HEK293T (cell line): ENCODE results near the gene GAB2.

Experiments used
- CTCF ChIA-PET: fragments of 350-600 bp; formaldehyde crosslinking; extraction: SDS; loops from one replicate; lab custom pipeline; 2021; ENCODE audit warnings: antibody characterized with exemption, inconsistent platforms; lab: Yijun Ruan, JAX
- POLR2A ChIA-PET: fragments of 350-600 bp; formaldehyde crosslinking; extraction: SDS; loops from one replicate; lab custom pipeline; 2020; ENCODE audit warnings: antibody characterized with exemption, inconsistent platforms; lab: Yijun Ruan, JAX
- DNase-seq: peaks from one replicate; pipeline ENCODE4 v3.0.0; 2012; ENCODE audit warnings: mixed read lengths; ENCODE audit errors: extremely low spot score
- ARNT ChIP-seq: fragments of 450-650 bp; IDR thresholded peaks from 2 replicates; pipeline ENCODE4 v1.6.1; 2017; ENCODE audit warnings: mild to moderate bottlenecking
- BHLHE40 ChIP-seq: fragments of 450-650 bp; IDR thresholded peaks from 2 replicates; pipeline ENCODE4 v1.6.1; 2016; ENCODE audit warnings: mild to moderate bottlenecking, moderate library complexity, borderline replicate concordance
- CTBP1 ChIP-seq: fragments of 450-650 bp; IDR thresholded peaks from 2 replicates; pipeline ENCODE4 v1.6.1; 2016; ENCODE audit warnings: borderline replicate concordance
- ELF4 ChIP-seq: fragments of 450-650 bp; IDR thresholded peaks from 2 replicates; pipeline ENCODE4 v1.6.1; 2017; ENCODE audit warnings: antibody characterized with exemption
- FOXA1 ChIP-seq: fragments of 450-650 bp; IDR thresholded peaks from 2 replicates; pipeline ENCODE4 v1.6.1; 2016; ENCODE audit warnings: mild to moderate bottlenecking
- FOXK2 ChIP-seq: fragments of 450-650 bp; IDR thresholded peaks from 2 replicates; pipeline ENCODE4 v1.6.1; 2016; ENCODE audit warnings: mild to moderate bottlenecking
- FOXM1 ChIP-seq: fragments of 450-650 bp; IDR thresholded peaks from 2 replicates; pipeline ENCODE4 v1.6.1; 2017; ENCODE audit warnings: mild to moderate bottlenecking, borderline replicate concordance
- HDGF ChIP-seq: fragments of 450-650 bp; IDR thresholded peaks from 2 replicates; pipeline ENCODE4 v1.6.1; 2017; ENCODE audit warnings: antibody characterized with exemption, borderline replicate concordance
- L3MBTL2 ChIP-seq: fragments of 450-650 bp; conservative IDR thresholded peaks from 2 replicates; pipeline ENCODE4 v1.6.1; 2016; ENCODE audit warnings: mild to moderate bottlenecking
- LEF1 ChIP-seq: fragments of 450-650 bp; IDR thresholded peaks from 2 replicates; pipeline ENCODE4 v1.6.1; 2017; ENCODE audit warnings: mild to moderate bottlenecking, borderline replicate concordance
- NFRKB ChIP-seq: fragments of 450-650 bp; IDR thresholded peaks from 2 replicates; pipeline ENCODE4 v1.6.1; 2016; ENCODE audit warnings: mild to moderate bottlenecking, moderate library complexity
- PKNOX1 ChIP-seq: fragments of 450-650 bp; IDR thresholded peaks from 2 replicates; pipeline ENCODE4 v1.6.1; 2016
- SP1 ChIP-seq: fragments of 450-650 bp; IDR thresholded peaks from 2 replicates; pipeline ENCODE4 v1.6.1; 2017
- SUZ12 ChIP-seq: fragments of 450-650 bp; IDR thresholded peaks from 2 replicates; pipeline ENCODE4 v1.6.1; 2016; ENCODE audit warnings: mild to moderate bottlenecking
- TARDBP ChIP-seq: fragments of 450-650 bp; IDR thresholded peaks from 2 replicates; pipeline ENCODE4 v1.6.1; 2016
- ZNF384 ChIP-seq: fragments of 450-650 bp; IDR thresholded peaks from 2 replicates; pipeline ENCODE4 v1.6.1; 2016

Gene GAB2

GRCh38 chr11:78441956-78442355 lies 24.3 kb upstream of the GAB2 start:
- CTCF ChIA-PET = no interaction called here
- POLR2A ChIA-PET = no interaction called here
- no peak for TF ChIP-seq BHLHE40
- no peak for TF ChIP-seq PKNOX1
- no peak for TF ChIP-seq SUZ12
- TF ChIP-seq CTBP1 = no peak
- TF ChIP-seq ELF4 = no peak
- no peak for TF ChIP-seq ARNT
- DNase-seq = no peak

- no peak for TF ChIP-seq SUZ12
- no peak for TF ChIP-seq HDGF
- no peak for TF ChIP-seq FOXA1
- no peak for TF ChIP-seq PKNOX1
- TF ChIP-seq BHLHE40 = no peak
- TF ChIP-seq SP1 = no peak
- no peak for TF ChIP-seq ZNF384
- TF ChIP-seq LEF1 = no peak
- TF ChIP-seq L3MBTL2 = no peak
- no peak for TF ChIP-seq NFRKB
- no peak for TF ChIP-seq FOXM1
- no peak for TF ChIP-seq FOXK2
- no peak for TF ChIP-seq CTBP1
- TF ChIP-seq TARDBP = no peak
- POLR2A ChIA-PET = no interaction called here
- no peak for DNase-seq
- CTCF ChIA-PET = no interaction called here
Observed at GRCh38 chr11:78438298-78438975, 20.8 kb upstream of the GAB2 start.

GRCh38 chr11:78432956-78433355 lies 15.3 kb upstream of the GAB2 start:
- TF ChIP-seq ELF4 = no peak
- TF ChIP-seq ZNF384 = no peak
- TF ChIP-seq FOXM1 = no peak
- TF ChIP-seq FOXK2 = no peak
- TF ChIP-seq CTBP1 = no peak
- no peak for TF ChIP-seq LEF1
- no peak for TF ChIP-seq SUZ12
- no peak for TF ChIP-seq FOXA1
- no peak for TF ChIP-seq L3MBTL2
- no peak for TF ChIP-seq HDGF
- no peak for TF ChIP-seq NFRKB
- no peak for TF ChIP-seq PKNOX1
- no peak for TF ChIP-seq SP1

GRCh38 chr11:78432058-78432515 lies 14.5 kb upstream of the GAB2 start:
- POLR2A ChIA-PET = no interaction called here
- CTCF ChIA-PET = interaction anchor here (0.7 kb wide), 2 partner anchors 13 to 53 kb away, joined by 3 to 4 read pairs; no protein-coding TSS in a partner anchor
- TF ChIP-seq TARDBP (no peak), ZNF384 (peak; percentile 96), FOXK2 (no peak)
- DNase-seq = no peak

More at GRCh38 chr11:78432956-78433355, 15.3 kb upstream of the GAB2 start:
- CTCF ChIA-PET = interaction anchor here (0.7 kb wide), 1 partner anchor 12 kb away, joined by 4 read pairs; no protein-coding TSS in a partner anchor
- DNase-seq = no peak
- POLR2A ChIA-PET = no interaction called here

- ChIA-PET POLR2A (no interaction called here), CTCF (interaction anchor here (0.6 to 1.7 kb wide), 3 partner anchors 9 to 201 kb away, joined by 3 to 5 read pairs (median 5); no protein-coding TSS in a partner anchor)
- DNase-seq = no peak
- no peak for TF ChIP-seq SP1
- no peak for TF ChIP-seq FOXM1
- no peak for TF ChIP-seq SUZ12
- TF ChIP-seq TARDBP = no peak
- no peak for TF ChIP-seq HDGF
- no peak for TF ChIP-seq FOXA1
- no peak for TF ChIP-seq LEF1
- no peak for TF ChIP-seq L3MBTL2
- no peak for TF ChIP-seq FOXK2
- no peak for TF ChIP-seq CTBP1
- no peak for TF ChIP-seq NFRKB
Observed at GRCh38 chr11:78429660-78430059, 12.0 kb upstream of the GAB2 start.

- no peak for DNase-seq
- POLR2A ChIA-PET = no interaction called here
- TF ChIP-seq ELF4 = no peak
- TF ChIP-seq NFRKB = no peak
- no peak for TF ChIP-seq BHLHE40
- no peak for TF ChIP-seq SP1
- TF ChIP-seq ZNF384 = no peak
- no peak for TF ChIP-seq L3MBTL2
- TF ChIP-seq ARNT = no peak
- TF ChIP-seq TARDBP = no peak
- TF ChIP-seq CTBP1 = no peak
- TF ChIP-seq FOXM1 = no peak
- TF ChIP-seq PKNOX1 = no peak
- no peak for TF ChIP-seq SUZ12
- TF ChIP-seq FOXA1 = no peak
- no peak for TF ChIP-seq FOXK2
- TF ChIP-seq HDGF = no peak
- no peak for TF ChIP-seq LEF1
- CTCF ChIA-PET = interaction anchor here (0.6 to 1.2 kb wide), 3 partner anchors 135 to 294 kb away, joined by 3 to 5 read pairs (median 4); no protein-coding TSS in a partner anchor
Observed at GRCh38 chr11:78429209-78429608, 11.6 kb upstream of the GAB2 start.
